ENCODE results near the gene LAMB2. TPM values are rescaled to one million over a fixed set of nuclear protein-coding genes. Genes with fewer than 3 reads are reported as not detected.
A peak's percentile ranks its signal among the peaks of the same experiment; 100 is the strongest.

The LAMB2 gene
- total RNA-seq, 1 donor from 2014 or later: not detected

GRCh38 chr3:49098910-49099630 lies 33.8 kb downstream of the LAMB2 start:
- no peak overlapping the region for H3K4me3 Mint-ChIP-seq
- no peaks in the 10 kb centered on the region for H3K9me3 Mint-ChIP-seq
- H3K4me1 Mint-ChIP-seq: peaks cover 18% of the 10 kb centered on the region
- H3K27ac Mint-ChIP-seq: no peak overlapping the region
- H3K27me3 Mint-ChIP-seq: no peaks in the 10 kb centered on the region
- no peak for DNase-seq
- intact Hi-C loops (cut with micrococcal nuclease): no loop called here
- peaks cover 50% of the 10 kb centered on the region for H3K36me3 Mint-ChIP-seq (ENCODE audit: low read depth)

GRCh38 chr3:49098429-49098828 lies 34.4 kb downstream of the LAMB2 start:
- DNase-seq: no peak
- Mint-ChIP-seq H3K4me3 (no peak overlapping the region), H3K27me3 (no peaks in the 10 kb centered on the region), H3K9me3 (no peaks in the 10 kb centered on the region), H3K4me1 (peaks cover 12% of the 10 kb centered on the region), H3K27ac (no peak overlapping the region), H3K36me3 (ENCODE audit: low read depth) (peaks cover 50% of the 10 kb centered on the region)
- intact Hi-C loops (cut with micrococcal nuclease): no loop called here

GRCh38 chr3:49093853-49094767 lies 38.7 kb downstream of the LAMB2 start, which contains the start of gene QRICH1:
QRICH1 (minus strand) TSS chr3:49094071; CDS start chr3:49077017, 17,054 bp downstream.
- no peaks in the 10 kb centered on the region for H3K9me3 Mint-ChIP-seq
- no peaks in the 10 kb centered on the region for H3K27me3 Mint-ChIP-seq
- peaks cover 17% of the 10 kb centered on the region for H3K4me1 Mint-ChIP-seq
- peaks cover 35% of the 10 kb centered on the region for H3K36me3 Mint-ChIP-seq (ENCODE audit: low read depth)
- peak; percentile 99 for DNase-seq
- H3K27ac Mint-ChIP-seq: peak within 1 kb of the TSS; percentile 97
- intact Hi-C loops (cut with micrococcal nuclease): loop anchor here (1.0 to 5.0 kb wide), 16 partner anchors 10 to 459 kb away; partner anchors contain the start of genes ARIH2, CCDC71, DAG1 and GPX1
- H3K4me3 Mint-ChIP-seq: peak within 1 kb of the TSS; percentile 96

- intact Hi-C loops (cut with micrococcal nuclease): loop anchor here (2.0 to 5.0 kb wide), 5 partner anchors 246 to 376 kb away; partner anchors contain the start of genes GPX1, IP6K2, NICN1 and PRKAR2A
- Mint-ChIP-seq H3K9me3 (no peaks in the 10 kb centered on the region), H3K27ac (peak overlapping the region; percentile 97), H3K27me3 (no peaks in the 10 kb centered on the region), H3K4me3 (peak overlapping the region; percentile 96), H3K4me1 (peaks cover 17% of the 10 kb centered on the region), H3K36me3 (ENCODE audit: low read depth) (peaks cover 27% of the 10 kb centered on the region)
- DNase-seq: peak; percentile 96
Measured at GRCh38 chr3:49092938-49093852, 39.7 kb downstream of the LAMB2 start.

- peaks cover 2% of the 10 kb centered on the region for H3K4me1 Mint-ChIP-seq
- intact Hi-C loops (cut with micrococcal nuclease): no loop called here
- no peaks in the 10 kb centered on the region for H3K27me3 Mint-ChIP-seq
- no peaks in the 10 kb centered on the region for H3K9me3 Mint-ChIP-seq
- no peak overlapping the region for H3K4me3 Mint-ChIP-seq
- peaks cover 18% of the 10 kb centered on the region for H3K36me3 Mint-ChIP-seq (ENCODE audit: low read depth)
- no peak overlapping the region for H3K27ac Mint-ChIP-seq
- no peak for DNase-seq
Measured at GRCh38 chr3:49081429-49081828, 51.4 kb downstream of the LAMB2 start.

GRCh38 chr3:49079270-49079669 lies 53.6 kb downstream of the LAMB2 start:
- H3K4me3 Mint-ChIP-seq: no peak overlapping the region
- peaks cover 2% of the 10 kb centered on the region for H3K4me1 Mint-ChIP-seq
- H3K9me3 Mint-ChIP-seq: no peaks in the 10 kb centered on the region
- H3K27ac Mint-ChIP-seq: no peak overlapping the region
- intact Hi-C loops (cut with micrococcal nuclease): no loop called here
- DNase-seq: no peak
- no peaks in the 10 kb centered on the region for H3K27me3 Mint-ChIP-seq
- peaks cover 33% of the 10 kb centered on the region for H3K36me3 Mint-ChIP-seq (ENCODE audit: low read depth)

GRCh38 chr3:49076646-49077045 lies 56.2 kb downstream of the LAMB2 start:
- H3K27ac Mint-ChIP-seq: no peak overlapping the region
- peaks cover 2% of the 10 kb centered on the region for H3K4me1 Mint-ChIP-seq
- intact Hi-C loops (cut with micrococcal nuclease): no loop called here
- no peaks in the 10 kb centered on the region for H3K27me3 Mint-ChIP-seq
- no peaks in the 10 kb centered on the region for H3K9me3 Mint-ChIP-seq
- no peak for DNase-seq
- no peak overlapping the region for H3K4me3 Mint-ChIP-seq
- peaks cover 51% of the 10 kb centered on the region for H3K36me3 Mint-ChIP-seq (ENCODE audit: low read depth)

- H3K4me1 Mint-ChIP-seq: peaks cover 2% of the 10 kb centered on the region
Measured at GRCh38 chr3:49076116-49076515, 56.7 kb downstream of the LAMB2 start.

More at GRCh38 chr3:49076116-49076515, 56.7 kb downstream of the LAMB2 start:
- no peak for DNase-seq
- H3K4me3 Mint-ChIP-seq: no peak overlapping the region
- intact Hi-C loops (cut with micrococcal nuclease): no loop called here
- H3K27me3 Mint-ChIP-seq: no peaks in the 10 kb centered on the region
- H3K27ac Mint-ChIP-seq: no peak overlapping the region
- no peaks in the 10 kb centered on the region for H3K9me3 Mint-ChIP-seq
- H3K36me3 Mint-ChIP-seq (ENCODE audit: low read depth): peaks cover 56% of the 10 kb centered on the region

Other genes starting within 250 kb of the LAMB2 start
- gene SLC25A20, start 234.2 kb downstream of the LAMB2 start, total RNA-seq: 13.8 and 15.6 TPM in 2 replicates
- gene ARIH2, start 214.2 kb downstream of the LAMB2 start, total RNA-seq: 157 TPM in 2 replicates
- gene P4HTM, start 142.8 kb downstream of the LAMB2 start, total RNA-seq: 33.9 and 38.3 TPM in 2 replicates
- 141 and 153 TPM in 2 replicates for gene WDR6, start 125.7 kb downstream of the LAMB2 start, total RNA-seq
- 31.5 and 36.6 TPM in 2 replicates for gene DALRD3, start 114.5 kb downstream of the LAMB2 start, total RNA-seq
- gene NDUFAF3, start 110.9 kb downstream of the LAMB2 start, total RNA-seq: 123 and 126 TPM in 2 replicates
- 490 and 496 TPM in 2 replicates for gene IMPDH2, start 103.7 kb downstream of the LAMB2 start, total RNA-seq
- 138 and 152 TPM in 2 replicates for gene QRICH1, start 39.0 kb downstream of the LAMB2 start, total RNA-seq
- gene QARS1, start 28.3 kb downstream of the LAMB2 start, total RNA-seq: 188 and 192 TPM in 2 replicates
- gene USP19, start 12.2 kb downstream of the LAMB2 start, total RNA-seq: 57.2 and 64.9 TPM in 2 replicates
- 25.7 and 26.7 TPM in 2 replicates for gene CCDC71, start 33.3 kb upstream of the LAMB2 start, total RNA-seq
- gene KLHDC8B, start 38.5 kb upstream of the LAMB2 start, total RNA-seq: 1.5 and 2.3 TPM in 2 replicates
- gene C3orf62, start 144.2 kb upstream of the LAMB2 start, total RNA-seq: 8.0 and 9.6 TPM in 2 replicates
- 94.0 and 96.9 TPM in 2 replicates for gene USP4, start 207.0 kb upstream of the LAMB2 start, total RNA-seq
- 190 and 200 TPM in 2 replicates for gene GPX1, start 225.3 kb upstream of the LAMB2 start, total RNA-seq